ENCODE data around the gene GLT8D2. TPM values are rescaled to one million over a fixed set of nuclear protein-coding genes. Genes with fewer than 3 reads are reported as not detected.

GLT8D2 gene
- total RNA-seq, 1 donor from 2014 or later: 1.8 TPM

GRCh38 chr12:104064842-104065427, 14.9 kb upstream of the GLT8D2 start:
- Histone ChIP-seq H3K27me3 (ENCODE audit: control insufficient read depth, insufficient read depth, low read length) (no peaks in the 10 kb centered on the region), H3K36me3 (ENCODE audit: control insufficient read depth, insufficient read depth, low read length) (no peaks in the 10 kb centered on the region), H3K4me3 (ENCODE audit: low read depth, low read length) (peak overlapping the region; percentile 95)
- no peak for DNase-seq (ENCODE audit: low read depth)
- TF ChIP-seq CTCF (IDR thresholded peaks at IDR 0.05; ENCODE audit: insufficient read depth, low read length, poor library complexity, severe bottlenecking): no peak

GRCh38 chr12:104064031-104064841, 14.2 kb upstream of the GLT8D2 start, which contains the start of gene HCFC2:
Gene HCFC2 (plus strand): TSS chr12:104064531. CDS start chr12:104064561, 30 bp downstream.
- Histone ChIP-seq H3K36me3 (ENCODE audit: control insufficient read depth, insufficient read depth, low read length) (no peaks in the 10 kb centered on the region), H3K27me3 (ENCODE audit: control insufficient read depth, insufficient read depth, low read length) (no peaks in the 10 kb centered on the region), H3K4me3 (ENCODE audit: low read depth, low read length) (peak within 1 kb of the TSS; percentile 95)
- DNase-seq (ENCODE audit: low read depth): no peak
- TF ChIP-seq CTCF (IDR thresholded peaks at IDR 0.05; ENCODE audit: insufficient read depth, low read length, poor library complexity, severe bottlenecking): no peak

GRCh38 chr12:104063712-104064030, 13.7 kb upstream of the GLT8D2 start:
- Histone ChIP-seq H3K36me3 (ENCODE audit: control insufficient read depth, insufficient read depth, low read length) (no peaks in the 10 kb centered on the region), H3K4me3 (ENCODE audit: low read depth, low read length) (peak overlapping the region; percentile 95), H3K27me3 (ENCODE audit: control insufficient read depth, insufficient read depth, low read length) (no peaks in the 10 kb centered on the region)
- TF ChIP-seq CTCF (IDR thresholded peaks at IDR 0.05; ENCODE audit: insufficient read depth, low read length, poor library complexity, severe bottlenecking): no peak
- DNase-seq (ENCODE audit: low read depth): no peak

- no peak for TF ChIP-seq CTCF (IDR thresholded peaks at IDR 0.05; ENCODE audit: insufficient read depth, low read length, poor library complexity, severe bottlenecking)
- no peaks in the 10 kb centered on the region for H3K27me3 ChIP-seq (ENCODE audit: control insufficient read depth, insufficient read depth, low read length)
- H3K36me3 ChIP-seq (ENCODE audit: control insufficient read depth, insufficient read depth, low read length): no peaks in the 10 kb centered on the region
- no peak overlapping the region for H3K4me3 ChIP-seq (ENCODE audit: low read depth, low read length)
- DNase-seq (ENCODE audit: low read depth): no peak
Measured at GRCh38 chr12:104060791-104061190, 10.8 kb upstream of the GLT8D2 start.

GRCh38 chr12:104059963-104060362, 10.0 kb upstream of the GLT8D2 start:
- no peaks in the 10 kb centered on the region for H3K36me3 ChIP-seq (ENCODE audit: control insufficient read depth, insufficient read depth, low read length)
- no peak for TF ChIP-seq CTCF (IDR thresholded peaks at IDR 0.05; ENCODE audit: insufficient read depth, low read length, poor library complexity, severe bottlenecking)
- no peaks in the 10 kb centered on the region for H3K27me3 ChIP-seq (ENCODE audit: control insufficient read depth, insufficient read depth, low read length)
- H3K4me3 ChIP-seq (ENCODE audit: low read depth, low read length): no peak overlapping the region
- DNase-seq (ENCODE audit: low read depth): no peak

Data from kidney epithelial cell (primary cell).